ENCODE data around the gene NKTR.
"Not testable (repeated sequence)": the region's sequence is repeated elsewhere in the genome, so short reads cannot be mapped to it uniquely, and the experiment has no call there.

NKTR gene

DNA sequence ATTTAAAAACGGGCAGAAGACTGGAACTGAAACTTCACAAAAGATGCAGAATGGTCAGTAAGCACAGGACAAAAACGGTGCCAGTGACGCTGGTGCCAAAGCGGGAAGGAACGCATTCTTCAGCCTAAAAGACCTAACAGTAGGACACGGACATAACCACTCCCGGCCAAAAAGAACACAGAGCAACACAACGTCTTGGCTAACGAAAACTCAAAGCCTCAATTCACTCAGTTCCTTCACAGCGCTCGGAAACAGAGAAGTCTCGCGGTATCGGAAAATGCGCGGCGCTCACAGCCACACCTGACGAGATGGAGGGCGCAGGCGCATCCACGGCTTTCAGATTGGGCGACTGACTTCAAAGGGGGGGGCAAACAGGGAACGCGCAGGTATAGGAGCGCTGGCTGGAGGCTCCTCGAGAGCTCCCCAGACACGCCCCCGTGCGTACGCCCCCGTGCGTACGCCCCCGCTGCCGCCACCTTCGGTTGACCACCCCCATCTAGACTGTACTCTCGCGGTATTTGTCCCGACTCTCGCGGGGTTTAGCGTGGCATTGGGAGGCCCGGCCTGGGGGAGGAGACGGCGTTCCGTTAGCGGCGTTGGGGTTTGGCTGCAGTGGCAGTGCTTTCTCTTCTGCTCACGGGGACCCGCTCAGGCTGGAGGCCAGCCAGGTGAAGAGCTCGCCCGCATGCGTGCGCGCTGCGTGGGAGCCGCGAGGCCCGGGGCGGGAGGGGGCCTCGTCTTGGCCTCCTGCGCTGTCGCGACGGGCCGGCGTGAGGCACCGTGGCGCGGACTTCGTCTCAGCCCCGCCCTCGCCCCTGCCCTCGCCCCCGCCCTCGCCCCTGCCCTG lies at the start of gene NKTR:
Gene NKTR (plus strand): TSS at position 576 of the 847 bp plus-strand sequence. CDS start 321 bp downstream, outside the sequence.
- peak; percentile 99 for DNase-seq

DNA sequence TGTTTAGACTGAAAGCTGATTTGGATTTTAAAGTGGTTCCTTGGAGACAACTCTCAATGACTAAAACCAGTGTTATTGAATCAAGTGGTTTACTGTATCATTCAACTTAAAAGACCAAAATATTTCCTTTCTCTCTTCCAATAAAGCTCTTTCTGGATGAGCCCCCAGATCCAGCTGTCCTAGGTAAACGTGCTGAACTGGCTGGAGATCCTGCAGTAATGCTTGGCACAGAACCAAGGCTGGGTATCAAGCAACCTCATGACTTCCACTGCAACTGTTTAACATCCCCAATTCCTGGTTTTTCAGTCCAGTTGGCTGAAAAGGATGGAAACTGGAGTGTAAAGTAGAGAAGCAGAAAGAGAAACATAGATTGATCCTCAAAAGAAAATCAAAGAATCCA lies 47.7 kb upstream of the NKTR start:
- DNase-seq: no peak

DNA sequence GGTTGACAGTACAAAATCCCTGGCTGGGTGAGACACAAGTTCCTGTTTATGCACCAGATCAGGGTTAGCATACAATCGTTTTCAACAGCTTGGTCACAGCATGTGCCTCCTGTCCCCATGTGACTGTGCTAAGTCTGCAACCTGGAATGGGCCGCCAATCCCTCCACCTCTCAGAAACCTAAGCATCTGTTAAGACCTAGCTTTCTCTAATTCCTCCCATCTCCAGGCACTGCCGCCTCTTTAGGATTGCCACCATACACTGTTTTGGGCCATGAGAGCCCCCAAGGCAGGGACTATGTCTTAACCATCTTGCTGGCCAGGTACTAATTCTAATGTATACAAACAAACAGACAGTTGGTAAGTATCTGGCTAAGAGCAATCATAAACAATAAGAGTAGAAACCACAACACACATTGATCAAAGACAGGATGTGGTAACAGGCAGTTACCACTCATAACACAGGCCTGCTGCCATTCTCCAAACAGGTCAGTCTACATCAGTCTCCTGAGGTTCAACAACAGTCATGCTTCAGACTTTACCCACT lies 44.3 kb upstream of the NKTR start:
- peak; percentile 74 for DNase-seq

DNA sequence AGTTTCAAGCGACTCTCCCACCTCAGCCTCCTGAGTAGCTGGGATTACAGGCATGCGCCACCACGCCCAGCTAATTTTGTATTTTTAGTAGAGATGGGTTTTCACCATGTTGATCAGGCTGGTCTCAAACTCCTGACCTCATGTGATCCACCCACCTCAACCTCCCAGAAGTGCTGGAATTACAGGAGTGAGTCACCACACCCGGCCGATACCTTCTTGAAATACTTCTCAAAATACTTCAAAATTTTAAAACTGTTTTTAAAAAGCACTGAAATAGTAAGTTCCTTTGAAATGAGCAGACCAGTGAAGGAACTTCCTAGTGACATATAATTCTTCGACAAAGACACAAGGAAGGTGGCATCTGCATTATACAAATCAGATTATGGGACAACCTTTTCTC lies 43.7 kb upstream of the NKTR start:
- DNase-seq: not testable (repeated sequence)

DNA sequence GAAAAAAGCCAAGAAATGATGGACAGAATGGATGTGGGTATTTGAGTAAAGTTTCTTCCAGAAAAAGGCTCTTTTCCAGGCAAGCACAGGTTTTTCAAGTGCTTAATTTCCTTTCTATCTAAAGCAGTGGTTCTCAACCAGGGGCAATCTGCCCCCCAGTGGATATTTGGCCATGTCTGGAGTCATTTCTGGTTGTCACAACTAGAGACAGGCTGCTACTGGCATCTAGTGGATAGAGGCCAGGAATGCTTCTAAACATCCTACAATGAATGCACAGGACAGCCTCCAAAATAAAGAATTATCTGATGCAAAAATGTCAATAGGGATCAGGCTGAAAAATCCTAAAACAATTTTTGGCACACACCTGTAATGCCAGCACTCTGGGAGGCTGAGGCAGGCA lies 42.6 kb upstream of the NKTR start:
- peak; percentile 62 for DNase-seq

DNA sequence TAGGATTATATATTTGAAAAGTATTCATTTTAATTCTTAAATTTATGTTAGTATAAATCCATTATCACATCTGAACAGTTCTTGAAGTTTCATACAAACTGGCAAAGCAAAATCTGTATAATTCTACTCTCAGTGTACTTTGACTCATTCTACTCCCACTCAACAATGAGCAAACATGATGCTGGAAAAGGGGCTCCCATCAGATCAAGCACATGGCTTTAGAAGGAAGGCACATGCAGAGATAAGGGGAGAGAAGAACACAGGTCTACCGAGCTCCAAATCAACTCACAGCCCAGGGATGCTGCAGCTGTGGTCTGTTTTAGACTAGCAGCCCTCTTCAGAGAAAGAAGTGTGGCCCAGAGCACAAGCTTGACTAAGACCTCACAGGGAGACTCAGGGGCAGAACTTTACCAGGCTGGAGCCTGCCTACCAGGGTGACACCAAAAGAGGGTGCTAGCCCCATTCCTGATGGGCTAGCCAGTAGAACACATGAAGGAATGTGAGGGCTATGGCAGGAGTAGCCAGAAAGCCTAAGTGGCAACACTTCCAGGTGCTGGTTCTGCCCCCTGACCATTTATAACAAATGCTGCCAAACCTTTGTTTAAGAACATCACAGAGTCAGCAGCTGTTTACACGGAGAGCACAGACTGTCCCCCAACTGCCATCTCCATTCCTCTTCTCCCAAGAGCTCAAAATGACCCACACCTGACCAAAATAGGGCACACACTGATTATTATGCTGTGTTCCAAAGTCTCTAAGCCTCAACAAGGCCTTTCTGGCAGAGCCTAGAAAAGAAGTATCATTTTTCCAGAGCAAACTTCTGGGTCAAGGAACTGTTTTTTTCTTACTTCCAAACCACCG lies 38.2 kb upstream of the NKTR start:
- DNase-seq: no peak

DNA sequence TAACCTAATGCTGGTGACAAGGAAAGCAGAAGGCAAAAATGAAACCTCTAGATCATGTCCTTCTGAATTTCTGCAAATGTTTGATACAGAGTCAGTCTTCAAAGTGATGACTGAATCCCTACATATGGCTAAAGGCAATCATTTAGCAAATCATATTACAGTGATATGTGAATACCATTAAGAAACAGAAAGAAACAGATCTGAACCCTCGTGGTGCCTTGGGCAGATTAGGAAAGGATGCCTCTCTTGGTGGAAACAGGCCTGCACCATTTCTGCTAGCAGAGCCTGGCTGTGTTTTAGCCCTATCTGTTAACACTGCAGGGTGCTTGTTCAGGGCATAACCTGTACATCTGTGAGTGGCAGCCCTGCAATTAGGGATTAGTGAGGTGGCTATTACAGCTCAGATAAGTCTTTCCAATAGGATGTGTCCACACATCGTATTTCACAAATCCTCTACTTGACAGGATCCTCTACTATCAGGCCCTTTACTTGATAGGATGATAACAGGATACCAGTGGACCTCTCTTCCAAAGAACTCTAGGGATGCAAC lies 30.8 kb upstream of the NKTR start:
- no peak for DNase-seq

DNA sequence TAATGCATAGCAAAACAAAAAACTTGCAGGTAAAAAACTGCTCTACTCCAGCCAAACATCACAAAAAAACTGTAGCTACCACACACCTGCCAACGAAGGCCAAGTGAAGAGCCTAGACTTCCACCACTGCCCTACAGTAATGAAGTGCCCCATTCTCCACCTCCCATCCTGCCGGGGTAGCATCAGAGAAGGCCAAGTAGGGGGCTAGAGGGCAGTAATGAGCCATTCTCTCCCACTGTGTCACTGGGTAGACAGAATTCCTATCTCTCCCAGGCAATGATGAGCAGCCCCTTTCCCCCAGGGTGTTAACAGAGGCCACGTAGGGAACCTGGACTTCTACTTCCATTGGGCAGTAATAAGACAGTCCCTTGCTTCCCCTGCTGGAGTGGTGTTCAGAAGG lies 28.2 kb upstream of the NKTR start:
- DNase-seq: peak; percentile 38

DNA sequence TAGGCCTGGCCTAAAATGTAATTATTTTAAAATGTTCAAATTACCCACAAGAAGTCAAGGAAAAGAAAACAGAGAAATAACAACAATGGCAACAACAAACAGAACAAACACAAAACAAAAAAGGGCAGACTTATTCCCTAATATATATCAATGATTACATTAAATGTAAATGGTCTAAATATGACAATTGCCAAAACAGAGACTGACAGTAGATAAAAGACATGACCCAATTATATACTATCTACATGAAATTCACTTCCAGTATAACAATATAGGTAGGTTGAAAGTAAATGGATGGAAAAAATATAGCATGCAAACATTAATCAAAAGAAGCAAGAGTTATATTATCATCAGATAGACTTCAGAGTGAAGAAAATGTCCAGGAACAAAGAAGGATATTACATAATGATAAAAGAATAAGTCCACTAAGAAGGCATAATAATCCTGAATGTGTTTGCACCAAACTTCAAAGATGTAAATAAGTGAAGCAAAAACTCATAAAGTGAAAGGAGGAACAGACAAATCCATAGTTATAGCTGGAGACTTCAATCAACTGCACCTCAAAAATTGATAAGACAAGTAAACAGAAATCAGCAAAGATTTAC lies 25.2 kb upstream of the NKTR start:
- DNase-seq: no peak

DNA sequence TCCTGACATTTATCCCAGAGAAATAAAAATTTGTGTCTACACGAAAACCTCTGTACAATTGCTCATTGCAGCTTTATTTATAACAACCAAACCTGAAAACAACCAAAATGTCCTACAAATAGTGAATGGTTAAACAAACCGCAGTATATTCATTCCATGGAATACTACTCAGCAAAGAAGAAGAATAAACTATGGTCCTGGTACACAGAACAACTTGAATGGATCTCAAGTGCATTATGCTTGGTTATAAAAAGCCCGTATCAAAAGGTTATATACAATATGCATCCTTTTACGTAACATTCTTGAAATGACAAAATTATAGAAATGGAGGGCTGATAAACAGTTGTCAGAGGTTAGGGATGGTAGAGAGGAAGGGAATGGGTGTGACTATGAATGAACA lies 22.4 kb upstream of the NKTR start:
- DNase-seq: no peak

DNA sequence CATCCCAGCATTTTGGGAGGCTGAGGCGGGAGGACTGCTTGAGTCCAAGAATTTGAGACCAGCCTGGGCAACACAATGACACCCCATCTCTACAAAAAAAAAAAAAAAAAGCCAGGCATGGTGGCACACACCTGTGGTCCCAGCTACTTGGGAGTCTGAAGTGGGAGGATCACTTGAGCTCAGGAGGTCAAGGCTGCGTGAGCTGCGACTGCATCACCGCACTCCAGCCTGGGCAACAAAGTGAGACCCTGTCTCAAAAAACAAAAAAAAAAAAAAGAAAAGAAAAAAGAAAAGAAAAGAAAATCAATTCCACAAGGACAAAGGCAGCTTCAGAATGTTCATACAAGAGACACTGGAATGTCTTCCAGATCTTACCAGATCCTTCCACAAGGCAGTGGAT lies 21.1 kb upstream of the NKTR start:
- not testable (repeated sequence) for DNase-seq

DNA sequence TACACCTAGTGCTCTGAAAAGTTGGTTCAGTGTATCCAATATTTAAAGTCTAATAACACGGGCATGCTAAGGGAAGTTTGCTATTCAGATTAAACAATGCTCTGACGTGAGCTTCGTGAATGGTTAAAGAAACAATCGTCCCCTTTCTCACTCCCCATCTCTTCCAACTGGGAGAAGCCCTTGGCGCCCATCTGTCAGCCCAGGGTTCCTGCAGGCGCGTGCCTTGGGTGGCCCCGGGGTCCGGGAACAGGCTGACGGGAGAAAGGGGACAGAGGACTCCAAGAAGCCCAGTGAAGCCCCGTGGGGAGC lies 19.1 kb upstream of the NKTR start:
- DNase-seq: no peak

DNA sequence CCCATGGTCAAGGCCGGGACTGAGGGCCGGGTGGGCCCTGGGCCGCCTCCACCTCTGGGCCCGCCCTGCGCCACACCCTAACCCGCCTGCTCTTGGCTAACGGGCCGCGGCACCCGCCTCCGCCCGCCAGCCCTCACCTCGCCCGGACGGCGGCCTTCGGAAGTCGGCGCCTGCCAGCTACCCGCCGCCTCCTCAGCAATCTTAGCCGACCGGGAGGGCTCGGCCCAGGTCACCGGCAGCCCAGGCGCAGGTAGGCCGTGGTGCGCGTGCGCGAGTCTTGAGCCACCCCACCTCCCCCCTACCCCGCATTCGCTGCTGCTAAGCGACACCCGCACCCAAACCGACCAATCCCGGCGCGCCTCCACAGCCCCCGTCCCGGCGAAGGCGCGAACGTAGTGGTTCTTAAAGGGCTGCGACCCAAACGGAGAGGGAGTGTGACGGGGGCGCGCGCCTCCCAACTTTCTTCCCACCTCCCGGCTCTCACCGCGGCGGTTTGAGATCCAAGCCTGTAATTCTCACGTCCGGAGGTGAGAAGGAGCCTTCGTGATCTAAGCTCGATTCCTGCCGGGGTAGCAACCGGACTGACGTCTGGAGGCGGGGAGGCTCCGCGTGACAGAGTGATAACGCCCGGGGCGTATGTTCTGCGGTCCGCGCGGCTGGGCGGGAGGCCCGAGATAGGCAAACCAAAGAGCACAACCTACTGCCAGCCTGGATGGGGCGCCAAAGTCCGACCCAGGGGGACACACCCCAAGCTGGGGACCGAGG lies 18.6 kb upstream of the NKTR start, which contains the start of gene SEC22C:
Gene SEC22C (minus strand): TSS at position 259 of the 765 bp plus-strand sequence. CDS start 12,921 bp downstream, outside the sequence.
- peak; percentile 96 for DNase-seq

DNA sequence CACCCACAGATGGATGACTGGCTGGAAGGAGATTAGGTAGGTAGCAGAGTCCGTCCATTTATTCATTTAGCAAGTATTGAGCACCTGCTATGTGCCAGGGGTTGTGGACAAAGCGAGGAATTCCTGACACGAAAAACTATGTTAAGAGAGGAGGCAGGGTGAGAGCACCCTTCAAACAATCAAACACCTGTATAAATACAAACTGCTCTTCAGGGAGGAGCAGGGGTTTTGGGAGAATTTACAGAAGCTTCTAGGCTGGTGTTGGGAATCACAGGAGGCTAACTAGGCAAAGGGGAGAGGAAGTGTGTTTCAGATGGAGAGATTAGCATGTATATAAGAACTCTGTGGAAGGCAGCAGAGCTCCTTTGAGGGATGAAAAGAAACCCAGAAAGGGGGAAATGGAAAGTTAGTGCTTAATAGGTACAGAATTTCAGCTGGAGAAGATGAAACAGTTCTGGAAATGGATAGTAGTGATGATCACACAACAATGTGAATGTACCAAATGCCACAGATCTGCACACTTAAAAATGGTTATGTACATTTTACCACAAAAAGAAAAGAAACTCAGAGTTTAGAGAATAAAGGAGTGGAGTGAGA lies 17.9 kb upstream of the NKTR start:
- no peak for DNase-seq

DNA sequence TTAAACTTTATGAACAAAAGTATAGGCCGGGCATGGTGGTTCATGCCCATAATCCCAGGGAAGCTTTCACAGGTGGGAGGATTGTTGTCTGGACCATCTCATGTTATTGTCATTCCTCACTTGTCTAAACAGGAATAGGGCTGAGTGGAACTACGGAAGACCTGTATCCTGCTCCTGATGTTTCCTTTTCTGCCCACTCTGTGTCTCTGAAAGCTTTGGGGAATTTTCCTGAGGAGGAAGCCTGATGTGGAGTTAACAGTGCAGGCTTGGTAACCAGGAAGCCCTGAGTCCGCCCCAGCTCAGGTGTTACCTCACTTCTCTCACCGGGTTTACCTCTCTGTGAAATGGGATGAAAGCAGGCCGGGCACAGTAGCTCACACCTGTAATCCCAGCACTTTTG lies 11.9 kb upstream of the NKTR start:
- DNase-seq: no peak

DNA sequence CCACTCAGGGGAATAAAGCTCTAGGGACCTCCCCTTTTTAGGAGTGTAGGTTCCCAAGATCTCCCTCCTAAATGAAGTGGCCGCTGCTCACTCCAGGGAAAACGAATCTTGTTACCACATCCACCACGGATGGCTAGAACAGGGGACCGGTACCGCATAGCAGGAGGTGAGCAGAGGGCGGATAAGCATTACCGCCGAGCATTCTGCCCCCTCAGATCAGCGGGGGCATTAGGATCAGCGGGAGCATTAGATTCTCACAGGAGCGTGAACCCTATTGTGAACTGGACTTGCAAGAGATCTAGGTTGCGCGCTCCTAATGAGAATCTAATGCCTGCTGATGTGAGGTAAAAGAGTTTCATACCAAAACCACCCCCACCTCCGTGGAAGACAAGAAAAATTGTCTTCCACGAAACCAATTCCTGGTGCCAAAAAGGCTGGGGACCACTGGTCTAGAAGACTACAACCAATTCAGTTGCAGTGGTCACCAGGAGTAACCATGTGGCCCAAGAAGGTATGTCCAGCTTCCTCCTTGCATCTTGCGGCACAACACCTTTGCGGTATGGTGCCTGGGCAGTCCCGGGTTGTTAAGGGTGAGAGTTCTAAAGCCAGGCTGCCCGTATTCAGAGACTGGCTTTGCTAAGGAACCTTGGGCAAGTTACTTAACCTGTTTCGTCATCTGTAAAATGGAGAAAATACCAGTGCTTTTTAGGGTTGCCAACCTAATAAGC lies 10.9 kb upstream of the NKTR start:
- no peak for DNase-seq

DNA sequence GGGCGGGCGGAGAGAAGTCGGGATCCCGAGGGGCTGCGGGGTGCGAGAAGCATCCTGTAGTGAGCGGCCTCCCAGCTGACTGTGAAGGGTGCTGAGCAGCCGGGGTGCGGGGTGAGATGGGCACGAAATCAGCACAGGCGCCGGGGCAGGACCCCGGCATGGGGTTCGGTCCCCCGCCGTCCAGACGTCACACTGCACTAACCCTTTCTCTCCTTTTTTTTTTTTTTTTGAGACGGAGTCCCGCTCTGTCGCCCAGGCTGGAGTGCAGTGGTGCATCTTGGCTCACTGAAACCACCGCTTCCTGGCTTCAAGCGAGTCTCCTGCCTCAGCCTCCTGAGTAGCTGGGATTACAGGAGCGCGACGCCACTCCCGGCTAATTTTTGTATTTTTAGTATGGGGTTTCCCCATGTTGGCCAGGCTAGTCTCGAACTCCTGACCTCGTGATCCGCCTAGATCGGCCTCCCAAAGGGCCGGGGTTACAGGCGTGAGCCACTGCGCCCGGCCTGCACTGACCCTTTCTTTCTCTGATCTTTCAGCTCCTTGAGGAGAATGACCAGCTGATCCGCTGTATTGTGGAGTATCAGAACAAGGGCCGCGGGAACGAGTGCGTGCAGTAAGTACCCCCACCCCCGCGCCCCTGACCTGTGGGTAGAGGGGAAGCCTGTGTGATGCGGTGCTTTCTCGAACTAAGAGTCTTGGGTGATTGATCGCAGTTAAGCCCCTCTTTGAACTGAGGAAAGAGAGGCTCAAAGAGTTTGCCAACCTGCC lies 9.3 kb upstream of the NKTR start:
- DNase-seq: no peak

DNA sequence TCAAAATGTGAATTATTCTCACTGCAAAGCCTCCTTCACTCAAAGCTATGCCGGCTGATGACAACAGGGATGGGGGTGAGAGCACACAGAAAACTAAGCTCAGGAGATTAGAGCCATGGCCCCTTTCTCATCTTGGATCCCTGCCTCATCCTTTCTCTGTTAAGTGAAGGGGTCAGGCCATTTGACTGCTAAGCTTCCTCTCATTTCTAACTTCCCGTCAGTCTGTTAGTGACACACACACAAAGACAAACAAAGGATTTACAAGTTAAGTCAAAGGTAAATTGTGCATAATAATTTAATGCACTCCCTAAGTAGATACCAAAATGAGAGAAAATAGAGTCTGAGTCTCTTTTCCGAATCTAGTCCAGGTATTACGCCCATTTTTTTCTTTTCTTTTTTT lies 8.7 kb upstream of the NKTR start:
- no peak for DNase-seq

DNA sequence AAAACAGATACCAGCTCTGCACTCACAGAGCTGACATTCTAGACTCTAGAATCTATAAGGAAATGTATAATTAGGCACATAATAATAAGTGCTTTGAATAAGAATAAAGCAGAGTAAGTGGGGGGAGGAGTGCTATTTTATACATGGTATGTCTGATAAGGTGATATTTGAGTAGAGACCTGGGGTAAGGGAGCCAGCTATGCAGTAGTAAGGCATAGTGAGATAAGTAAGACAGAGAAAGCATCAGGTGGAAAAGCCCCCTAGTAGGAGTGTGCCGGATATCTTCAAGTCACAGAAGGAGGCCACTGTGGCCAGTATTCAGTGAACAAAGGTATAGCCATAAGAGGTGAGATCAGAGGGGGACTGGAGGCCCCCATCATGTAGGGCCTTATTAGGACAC lies 6.9 kb upstream of the NKTR start:
- DNase-seq: no peak

DNA sequence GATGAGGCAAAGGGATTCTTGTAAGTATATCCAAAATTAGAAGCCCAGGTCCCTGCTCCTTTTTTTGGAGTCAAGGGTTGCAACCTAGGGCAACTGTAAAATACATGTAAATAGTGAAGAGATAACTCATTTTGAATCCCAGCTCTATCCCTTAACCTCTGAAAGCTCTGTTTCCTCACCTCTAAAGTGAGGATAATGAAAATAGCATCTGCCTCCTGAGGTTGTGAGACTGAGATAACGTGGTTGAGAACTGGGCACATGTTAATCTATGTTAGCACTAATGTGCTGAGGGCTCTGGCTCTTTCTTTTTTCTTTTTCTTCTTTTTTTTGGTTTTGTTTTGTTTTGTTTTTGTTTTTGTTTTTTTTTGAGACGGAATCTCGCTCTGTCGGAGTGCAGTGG lies 4.8 kb upstream of the NKTR start:
- no peak for DNase-seq

All from CD4-positive, alpha-beta T cell treated with Interleukin-12 subunit alpha and Interleukin-12 subunit beta, for 1 hour (primary cell).